MCF 10A (cell line): Measurements from ENCODE around the gene EFCC1. TPM values are rescaled to one million over a fixed set of nuclear protein-coding genes. Genes with fewer than 3 reads are reported as not detected.

ENCODE experiments used
- BruUV-seq: library from RNA; stranded (reverse); fragments of 400-500 nt; replicated peaks from 2 replicates; lab custom pipeline; 2021; lab: Mats Ljungman, UMichigan
- CTCF ChIA-PET: fragments of 300-600 bp; sonication (Branson Sonifier 250); formaldehyde crosslinking; extraction: SDS; loops from one replicate; lab custom pipeline; 2021; ENCODE audit warnings: antibody characterized with exemption, inconsistent platforms; lab: Yijun Ruan, JAX
- POLR2A ChIA-PET: fragments of 300-600, 350-650 bp; sonication (Branson Sonifier 250); formaldehyde crosslinking; extraction: SDS; loops from one replicate; lab custom pipeline; 2020; ENCODE audit warnings: antibody characterized with exemption, inconsistent platforms; lab: Yijun Ruan, JAX
- DNase-seq: peaks from one replicate; pipeline ENCODE4 v3.0.0-alpha.2; 2018; ENCODE audit not compliant: unreplicated experiment
- H3K27ac Mint-ChIP-seq: one replicate; pipeline ENCODE4 v1.8.0; 2022; ENCODE audit warnings: mild to moderate bottlenecking, low read depth, mixed read lengths; ENCODE audit not compliant: unreplicated experiment
- H3K27me3 Mint-ChIP-seq: one replicate; pipeline ENCODE4 v1.8.0; 2022; ENCODE audit warnings: mixed read lengths; ENCODE audit not compliant: insufficient read depth, unreplicated experiment
- H3K36me3 Mint-ChIP-seq: one replicate; pipeline ENCODE4 v1.8.0; 2022; ENCODE audit warnings: mild to moderate bottlenecking, moderate library complexity, mixed read lengths; ENCODE audit not compliant: insufficient read depth, unreplicated experiment
- H3K4me1 Mint-ChIP-seq: one replicate; pipeline ENCODE4 v1.8.0; 2022; ENCODE audit warnings: mixed read lengths; ENCODE audit not compliant: insufficient read depth, unreplicated experiment
- H3K4me3 Mint-ChIP-seq: one replicate; pipeline ENCODE4 v1.8.0; 2022; ENCODE audit warnings: mild to moderate bottlenecking, moderate library complexity, mixed read lengths; ENCODE audit not compliant: unreplicated experiment
- H3K9me3 Mint-ChIP-seq: one replicate; pipeline ENCODE4 v1.8.0; 2022; ENCODE audit warnings: mixed read lengths; ENCODE audit not compliant: unreplicated experiment
- CTCF ChIP-seq: fragments of 200-600 bp; IDR thresholded peaks from one replicate; pipeline ENCODE4 v1.8.0; 2022; ENCODE audit warnings: antibody characterized with exemption, mild to moderate bottlenecking; ENCODE audit not compliant: unreplicated experiment
- intact Hi-C: fragments of 100-400 bp; cut with micrococcal nuclease; formaldehyde crosslinking; loops from 2 replicates; pipeline ENCODE4 v1.14.1; 2022
- total RNA-seq: library from RNA; stranded (reverse); gene quantifications from 2 replicates; pipeline ENCODE4 v1.2.3, GENCODE V29; 2022

Gene EFCC1
- total RNA-seq, 1 experiment from 2014 or later, result not detected

GRCh38 chr3:129040579-129041300, 39.6 kb downstream of the EFCC1 start:
- H3K4me3 Mint-ChIP-seq, result no peak overlapping the region
- no peaks in the 10 kb centered on the region for H3K9me3 Mint-ChIP-seq
- no peak for TF ChIP-seq CTCF
- intact Hi-C loops, result no loop called here
- POLR2A ChIA-PET, result interaction anchor here (0.6 to 0.7 kb wide), 3 partner anchors 31 to 302 kb away, joined by 3 read pairs; no protein-coding TSS in a partner anchor
- CTCF ChIA-PET, result interaction anchor here (0.6 to 2.3 kb wide), 3 partner anchors 12 to 337 kb away, joined by 4 to 13 read pairs (median 7); no protein-coding TSS in a partner anchor
- peaks cover 6% of the 10 kb centered on the region for H3K36me3 Mint-ChIP-seq
- peaks cover 12% of the 10 kb centered on the region for H3K27me3 Mint-ChIP-seq
- DNase-seq, result no peak
- no peak overlapping the region for H3K27ac Mint-ChIP-seq
- H3K4me1 Mint-ChIP-seq, result no peaks in the 10 kb centered on the region
- BruUV-seq, result no TSS peak

- CTCF ChIA-PET, result interaction anchor here (1.4 kb wide), 1 partner anchor 200 kb away, joined by 5 read pairs; no protein-coding TSS in a partner anchor
- H3K27me3 Mint-ChIP-seq, result peaks cover 12% of the 10 kb centered on the region
- no peak overlapping the region for H3K27ac Mint-ChIP-seq
- TF ChIP-seq CTCF, result no peak
- intact Hi-C loops, result no loop called here
- H3K36me3 Mint-ChIP-seq, result no peaks in the 10 kb centered on the region
- BruUV-seq, result no TSS peak
- no peak overlapping the region for H3K4me3 Mint-ChIP-seq
- POLR2A ChIA-PET, result no interaction called here
- H3K4me1 Mint-ChIP-seq, result no peaks in the 10 kb centered on the region
- no peaks in the 10 kb centered on the region for H3K9me3 Mint-ChIP-seq
- no peak for DNase-seq
These were observed 44.6 kb downstream of the EFCC1 start for GRCh38 chr3:129045675-129046036.

- TF ChIP-seq CTCF, result no peak
- ChIA-PET CTCF (no interaction called here), POLR2A (no interaction called here)
- no peak overlapping the region for H3K27ac Mint-ChIP-seq
- H3K4me3 Mint-ChIP-seq, result no peak overlapping the region
- peaks cover 12% of the 10 kb centered on the region for H3K27me3 Mint-ChIP-seq
- no TSS peak for BruUV-seq
- no peak for DNase-seq
- no peaks in the 10 kb centered on the region for H3K4me1 Mint-ChIP-seq
- no peaks in the 10 kb centered on the region for H3K36me3 Mint-ChIP-seq
- no peaks in the 10 kb centered on the region for H3K9me3 Mint-ChIP-seq
- intact Hi-C loops, result no loop called here
These were observed 45.1 kb downstream of the EFCC1 start for GRCh38 chr3:129046037-129046731.
